ENCODE data around the gene ERFE.

DNA sequence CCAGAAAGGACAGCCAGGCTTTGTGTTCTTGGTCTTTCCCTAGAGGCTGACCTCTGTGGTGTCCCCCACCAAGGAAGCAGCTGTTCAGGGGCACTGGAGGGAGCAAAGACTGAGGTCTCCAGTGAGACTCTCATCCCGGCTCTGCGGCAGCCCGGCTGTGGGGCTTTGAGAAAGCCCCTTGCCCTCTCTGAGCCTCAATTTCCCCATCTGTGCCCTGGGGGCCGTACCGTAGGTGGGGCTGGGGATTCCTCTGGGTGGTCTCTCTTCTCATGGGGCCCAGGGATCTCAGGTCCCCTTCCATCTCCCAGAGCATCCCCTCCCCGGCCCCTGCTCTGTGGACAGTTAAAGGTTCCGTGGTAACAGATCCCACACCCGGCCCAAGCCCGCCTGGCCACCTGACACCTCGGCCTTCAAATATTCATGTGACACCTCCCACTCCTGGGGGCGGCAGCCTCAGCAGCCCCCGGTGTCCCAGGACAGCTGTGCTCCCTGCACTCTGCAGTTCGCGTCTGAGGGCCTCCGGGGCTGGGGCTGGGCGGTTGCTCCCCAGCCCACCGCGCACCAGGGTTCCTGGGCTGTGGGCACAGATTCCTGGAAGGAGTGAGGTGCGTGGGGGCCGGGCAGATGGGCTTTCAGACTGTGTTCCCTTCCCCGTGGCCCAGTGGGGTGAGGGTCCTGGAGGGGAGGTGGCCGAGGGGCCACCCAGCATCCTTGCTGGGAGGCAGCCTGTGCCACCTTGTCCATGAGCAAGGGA lies 35.4 kb upstream of the ERFE start:
- TF ChIP-seq, protein P1, sequence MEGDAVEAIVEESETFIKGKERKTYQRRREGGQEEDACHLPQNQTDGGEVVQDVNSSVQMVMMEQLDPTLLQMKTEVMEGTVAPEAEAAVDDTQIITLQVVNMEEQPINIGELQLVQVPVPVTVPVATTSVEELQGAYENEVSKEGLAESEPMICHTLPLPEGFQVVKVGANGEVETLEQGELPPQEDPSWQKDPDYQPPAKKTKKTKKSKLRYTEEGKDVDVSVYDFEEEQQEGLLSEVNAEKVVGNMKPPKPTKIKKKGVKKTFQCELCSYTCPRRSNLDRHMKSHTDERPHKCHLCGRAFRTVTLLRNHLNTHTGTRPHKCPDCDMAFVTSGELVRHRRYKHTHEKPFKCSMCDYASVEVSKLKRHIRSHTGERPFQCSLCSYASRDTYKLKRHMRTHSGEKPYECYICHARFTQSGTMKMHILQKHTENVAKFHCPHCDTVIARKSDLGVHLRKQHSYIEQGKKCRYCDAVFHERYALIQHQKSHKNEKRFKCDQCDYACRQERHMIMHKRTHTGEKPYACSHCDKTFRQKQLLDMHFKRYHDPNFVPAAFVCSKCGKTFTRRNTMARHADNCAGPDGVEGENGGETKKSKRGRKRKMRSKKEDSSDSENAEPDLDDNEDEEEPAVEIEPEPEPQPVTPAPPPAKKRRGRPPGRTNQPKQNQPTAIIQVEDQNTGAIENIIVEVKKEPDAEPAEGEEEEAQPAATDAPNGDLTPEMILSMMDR (IDR thresholded peaks at IDR 0.05; ENCODE audit: borderline replicate concordance, extremely low read depth, low read length, poor library complexity, severe bottlenecking): no peak
- TF ChIP-seq EZH2 (IDR thresholded peaks at IDR 0.05; ENCODE audit: borderline replicate concordance, low read depth, low read length, severe bottlenecking): no peak
